Germinal center (tissue), 1 donor: ENCODE results near the gene ZEB1.
"Not testable (repeated sequence)": the region's sequence is repeated elsewhere in the genome, so short reads cannot be mapped to it uniquely, and the experiment has no call there.

Source experiments
- DNase-seq: peaks from one replicate; pipeline ENCODE4 v3.0.0; 2012; ENCODE audit warnings: mixed read lengths, low spot score

Gene ZEB1

GRCh38 chr10:31507427-31507826 lies 188.4 kb downstream of the ZEB1 start:
- no peak for DNase-seq

GRCh38 chr10:31508234-31508633 lies 189.2 kb downstream of the ZEB1 start:
- DNase-seq: no peak

DNA sequence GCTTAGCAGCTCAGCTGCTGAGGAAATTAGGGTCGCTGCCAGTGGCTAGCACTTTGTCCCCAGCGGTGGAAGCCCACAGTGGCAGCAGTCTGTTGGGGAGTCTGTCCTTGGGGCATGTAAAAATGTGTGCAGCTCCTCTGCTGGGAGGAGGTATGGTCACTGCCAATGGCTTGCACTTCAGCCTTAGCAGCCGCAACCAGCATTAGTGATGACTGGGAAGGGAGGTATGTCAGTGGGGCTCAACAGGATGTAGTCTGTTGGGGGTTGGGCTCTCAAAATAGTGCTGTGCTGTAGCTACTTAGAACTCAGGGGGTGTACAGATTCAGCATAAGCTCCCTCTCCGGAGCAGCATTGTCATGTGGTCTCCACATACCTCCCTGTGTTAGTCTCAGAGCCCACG lies 189.9 kb downstream of the ZEB1 start:
- DNase-seq: no peak

DNA sequence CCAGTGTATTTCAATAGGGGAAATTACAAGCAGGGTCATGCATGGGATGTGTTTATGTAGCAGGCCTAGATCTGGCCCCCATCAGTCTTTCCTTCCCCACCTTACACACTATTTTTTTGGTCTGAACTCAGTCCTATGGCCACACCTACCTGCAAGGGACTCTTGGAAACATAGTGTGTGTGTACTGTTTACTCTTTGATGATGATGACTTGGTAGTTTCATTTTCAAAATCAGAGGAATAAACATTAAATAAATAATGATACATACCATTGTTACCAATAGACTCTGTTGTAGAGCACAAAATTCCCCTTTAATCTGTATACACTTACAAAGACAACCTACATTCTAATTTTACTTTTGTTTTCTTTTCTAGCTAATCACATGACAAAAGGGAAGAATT lies 191.0 kb downstream of the ZEB1 start:
- DNase-seq: no peak

DNA sequence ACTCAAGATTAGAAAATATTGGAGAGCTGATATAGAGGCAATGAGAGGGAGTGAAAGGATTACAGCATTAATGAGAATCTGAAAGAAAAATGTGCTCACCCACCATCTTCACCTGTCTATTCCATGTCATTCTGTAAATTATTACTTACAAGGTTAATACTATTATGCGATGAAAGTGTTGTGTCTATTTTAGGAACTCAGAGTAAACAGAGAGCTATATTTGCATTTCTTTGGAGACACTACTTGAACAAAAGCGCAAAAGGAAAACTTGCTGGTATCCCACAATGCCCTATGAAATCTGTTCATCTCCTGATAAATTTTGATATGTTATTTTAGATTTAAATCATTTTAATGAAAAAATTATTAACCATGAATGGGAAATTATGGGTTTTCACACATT lies 196.1 kb downstream of the ZEB1 start:
- no peak for DNase-seq

GRCh38 chr10:31515819-31516402 lies 196.9 kb downstream of the ZEB1 start:
- DNase-seq: no peak

DNA sequence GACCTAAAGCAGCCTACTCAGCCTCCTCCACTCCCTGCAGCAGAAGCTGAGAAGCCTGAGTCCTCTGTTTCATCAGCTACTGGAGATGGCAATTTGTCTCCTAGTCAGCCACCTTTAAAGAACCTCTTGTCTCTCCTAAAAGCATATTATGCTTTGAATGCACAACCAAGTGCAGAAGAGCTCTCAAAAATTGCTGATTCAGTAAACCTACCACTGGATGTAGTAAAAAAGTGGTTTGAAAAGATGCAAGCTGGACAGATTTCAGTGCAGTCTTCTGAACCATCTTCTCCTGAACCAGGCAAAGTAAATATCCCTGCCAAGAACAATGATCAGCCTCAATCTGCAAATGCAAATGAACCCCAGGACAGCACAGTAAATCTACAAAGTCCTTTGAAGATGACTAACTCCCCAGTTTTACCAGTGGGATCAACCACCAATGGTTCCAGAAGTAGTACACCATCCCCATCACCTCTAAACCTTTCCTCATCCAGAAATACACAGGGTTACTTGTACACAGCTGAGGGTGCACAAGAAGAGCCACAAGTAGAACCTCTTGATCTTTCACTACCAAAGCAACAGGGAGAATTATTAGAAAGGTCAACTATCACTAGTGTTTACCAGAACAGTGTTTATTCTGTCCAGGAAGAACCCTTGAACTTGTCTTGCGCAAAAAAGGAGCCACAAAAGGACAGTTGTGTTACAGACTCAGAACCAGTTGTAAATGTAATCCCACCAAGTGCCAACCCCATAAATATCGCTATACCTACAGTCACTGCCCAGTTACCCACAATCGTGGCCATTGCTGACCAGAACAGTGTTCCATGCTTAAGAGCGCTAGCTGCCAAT lies 202.2 kb downstream of the ZEB1 start:
- no peak for DNase-seq

GRCh38 chr10:31522820-31523219 lies 203.8 kb downstream of the ZEB1 start:
- DNase-seq: no peak

- no peak for DNase-seq
Measured at GRCh38 chr10:31524460-31524859, 205.4 kb downstream of the ZEB1 start.

GRCh38 chr10:31526178-31526577 lies 207.2 kb downstream of the ZEB1 start:
- DNase-seq: no peak

DNA sequence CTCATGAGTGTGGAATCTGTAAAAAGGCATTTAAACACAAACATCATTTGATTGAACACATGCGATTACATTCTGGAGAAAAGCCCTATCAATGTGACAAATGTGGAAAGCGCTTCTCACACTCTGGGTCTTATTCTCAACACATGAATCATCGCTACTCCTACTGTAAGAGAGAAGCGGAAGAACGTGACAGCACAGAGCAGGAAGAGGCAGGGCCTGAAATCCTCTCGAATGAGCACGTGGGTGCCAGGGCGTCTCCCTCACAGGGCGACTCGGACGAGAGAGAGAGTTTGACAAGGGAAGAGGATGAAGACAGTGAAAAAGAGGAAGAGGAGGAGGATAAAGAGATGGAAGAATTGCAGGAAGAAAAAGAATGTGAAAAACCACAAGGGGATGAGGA lies 207.7 kb downstream of the ZEB1 start:
- DNase-seq: no peak

- DNase-seq: no peak
Measured at GRCh38 chr10:31528831-31529230, 209.8 kb downstream of the ZEB1 start.

DNA sequence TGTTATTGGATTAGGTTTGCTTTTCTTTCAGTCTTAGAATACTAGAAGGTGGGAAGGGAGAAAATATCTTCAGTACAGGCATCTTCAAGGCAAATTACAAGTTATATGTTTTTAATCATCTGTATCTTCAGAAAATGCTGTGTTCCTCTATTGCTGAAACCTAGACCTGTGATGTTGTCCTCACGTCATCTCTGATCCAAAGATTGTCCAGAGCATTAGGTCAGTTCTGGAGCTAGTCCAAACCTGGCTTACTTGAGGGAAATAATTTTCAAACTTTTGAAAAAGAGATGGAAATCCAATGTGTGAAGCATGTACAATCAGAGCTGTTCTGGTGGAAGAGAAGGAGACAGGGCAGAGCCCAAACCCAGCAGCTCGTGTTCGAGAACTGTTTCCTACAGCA lies 217.3 kb downstream of the ZEB1 start:
- DNase-seq: no peak

GRCh38 chr10:31549896-31550295 lies 230.9 kb downstream of the ZEB1 start:
- no peak for DNase-seq

GRCh38 chr10:31554556-31554955 lies 235.5 kb downstream of the ZEB1 start:
- no peak for DNase-seq

GRCh38 chr10:31557854-31558253 lies 238.8 kb downstream of the ZEB1 start:
- no peak for DNase-seq

GRCh38 chr10:31568252-31568861 lies 249.3 kb downstream of the ZEB1 start:
- DNase-seq: not testable (repeated sequence)

DNA sequence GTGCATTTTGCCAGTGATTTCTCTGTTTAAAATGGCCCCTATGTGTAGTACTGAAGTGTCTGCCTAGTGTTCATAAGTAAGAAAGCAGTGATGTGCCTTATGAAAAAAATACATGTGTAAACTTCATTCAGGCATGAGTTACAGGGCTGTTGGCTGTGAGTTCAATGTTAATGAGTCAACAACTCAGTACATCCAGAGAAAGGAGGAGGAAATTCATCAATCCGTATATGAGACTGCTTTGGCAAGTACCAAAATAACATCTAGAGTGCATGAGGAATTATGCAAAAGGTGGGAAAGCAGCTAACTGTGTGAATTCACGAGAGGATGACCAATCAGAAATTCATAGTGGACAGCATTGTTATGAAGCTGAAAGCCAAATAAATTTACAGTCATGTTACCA lies 255.6 kb downstream of the ZEB1 start:
- no peak for DNase-seq

DNA sequence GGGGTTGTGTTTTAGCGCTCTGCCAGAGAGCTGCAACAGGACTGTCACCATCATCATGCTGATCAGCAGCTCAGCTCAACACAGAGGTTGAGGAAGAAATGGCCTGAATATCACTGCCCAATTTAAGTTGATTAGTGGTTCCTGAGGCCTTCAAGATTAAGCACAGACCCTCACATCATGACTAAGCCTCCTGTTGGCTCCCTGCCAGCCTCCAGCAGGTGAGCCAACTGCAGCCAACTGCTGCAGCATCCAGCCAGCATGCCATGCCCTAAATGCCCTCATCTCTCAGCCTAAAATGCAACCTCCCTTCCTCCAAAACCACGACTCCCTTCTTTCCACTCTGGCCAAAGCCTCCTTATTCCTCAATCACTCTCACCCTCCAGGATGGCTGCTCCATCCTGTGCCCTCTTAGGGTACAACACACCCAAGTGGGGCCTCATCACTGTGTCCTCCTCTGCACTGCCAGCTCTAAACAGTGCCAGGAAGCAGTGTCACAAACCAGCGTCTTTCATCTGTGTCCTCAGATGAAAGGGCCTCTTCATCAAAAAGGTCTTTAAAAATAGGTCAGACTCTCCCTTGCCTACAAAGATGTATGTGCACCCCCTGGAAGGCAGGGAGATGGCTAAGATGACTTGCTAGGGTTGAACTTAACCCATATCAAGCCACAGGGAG lies 259.3 kb downstream of the ZEB1 start:
- DNase-seq: no peak

GRCh38 chr10:31578951-31579350 lies 259.9 kb downstream of the ZEB1 start:
- no peak for DNase-seq
